ENCODE data around the gene COG5. TPM values are rescaled to one million over a fixed set of nuclear protein-coding genes. Genes with fewer than 3 reads are reported as not detected.

The COG5 gene
- total RNA-seq, 2 experiments from 2014 or later, result 40.9 to 60.2 TPM

- ChIA-PET CTCF (ENCODE audit: unreplicated experiment) (interaction anchor here (0.6 to 1.2 kb wide), 2 partner anchors 28 to 55 kb away, joined by 3 read pairs; no protein-coding TSS in a partner anchor), POLR2A (interaction anchor here (0.7 kb wide), 1 partner anchor 69 kb away, joined by 3 read pairs; no protein-coding TSS in a partner anchor)
- H3K36me3 ChIP-seq (ENCODE audit: insufficient read depth, low read length), result peaks cover 5% of the 10 kb centered on the region
- no peaks in the 10 kb centered on the region for H4K20me1 ChIP-seq (ENCODE audit: insufficient read depth, low read length)
- TF ChIP-seq CTCF (conservative IDR thresholded peaks at IDR 0.05; ENCODE audit: low read length) (no peak), EZH2phosphoT487 (IDR thresholded peaks at IDR 0.05; ENCODE audit: borderline replicate concordance, low read depth, low read length) (no peak)
- no peak for DNase-seq (ENCODE audit: low spot score)
- H3K4me1 ChIP-seq (ENCODE audit: insufficient read depth, low read length, poor library complexity, severe bottlenecking), result no peaks in the 10 kb centered on the region
- H3K79me2 ChIP-seq (ENCODE audit: insufficient read depth, low read depth, low read length), result no peaks in the 10 kb centered on the region
- no peaks in the 10 kb centered on the region for H3K9me2 ChIP-seq (ENCODE audit: insufficient read depth, low read length)
- H3K9me3 ChIP-seq (ENCODE audit: low read length), result no peaks in the 10 kb centered on the region
- H3K4me3 ChIP-seq (ENCODE audit: low read depth, low read length, poor library complexity, severe bottlenecking), result no peak overlapping the region
- no peak overlapping the region for H3K27ac ChIP-seq (ENCODE audit: low read depth, low read length, poor library complexity, severe bottlenecking)
- intact Hi-C loops (cut with micrococcal nuclease; ENCODE audit: unreplicated experiment), result no loop called here
- BruUV-seq (replicated peaks), result no TSS peak
- H2AFZ ChIP-seq (ENCODE audit: low read length), result no peak overlapping the region
- no peak overlapping the region for H3K4me2 ChIP-seq (ENCODE audit: low read length)
These were observed 46.6 kb upstream of the COG5 start for GRCh38 chr7:107610323-107610722.

GRCh38 chr7:107609811-107610261, 46.1 kb upstream of the COG5 start:
- Histone ChIP-seq H2AFZ (ENCODE audit: low read length) (no peak overlapping the region), H3K9me2 (ENCODE audit: insufficient read depth, low read length) (no peaks in the 10 kb centered on the region), H3K27ac (ENCODE audit: low read depth, low read length, poor library complexity, severe bottlenecking) (no peak overlapping the region), H3K4me1 (ENCODE audit: insufficient read depth, low read length, poor library complexity, severe bottlenecking) (no peaks in the 10 kb centered on the region), H3K36me3 (ENCODE audit: insufficient read depth, low read length) (peaks cover 5% of the 10 kb centered on the region), H3K9me3 (ENCODE audit: low read length) (no peaks in the 10 kb centered on the region), H3K4me2 (ENCODE audit: low read length) (no peak overlapping the region), H3K4me3 (ENCODE audit: low read depth, low read length, poor library complexity, severe bottlenecking) (no peak overlapping the region), H3K79me2 (ENCODE audit: insufficient read depth, low read depth, low read length) (no peaks in the 10 kb centered on the region), H4K20me1 (ENCODE audit: insufficient read depth, low read length) (no peaks in the 10 kb centered on the region)
- ChIA-PET CTCF (ENCODE audit: unreplicated experiment) (interaction anchor here (1.2 kb wide), 1 partner anchor 28 kb away, joined by 3 read pairs; no protein-coding TSS in a partner anchor), POLR2A (interaction anchor here (0.7 to 0.9 kb wide), 3 partner anchors 10 to 68 kb away, joined by 3 read pairs; no protein-coding TSS in a partner anchor)
- no TSS peak for BruUV-seq (replicated peaks)
- no peak for TF ChIP-seq EZH2phosphoT487 (IDR thresholded peaks at IDR 0.05; ENCODE audit: borderline replicate concordance, low read depth, low read length)
- TF ChIP-seq CTCF (conservative IDR thresholded peaks at IDR 0.05; ENCODE audit: low read length), result no peak
- DNase-seq (ENCODE audit: low spot score), result no peak
- intact Hi-C loops (cut with micrococcal nuclease; ENCODE audit: unreplicated experiment), result no loop called here

- H3K9me3 ChIP-seq (ENCODE audit: low read length), result no peaks in the 10 kb centered on the region
- POLR2A ChIA-PET, result interaction anchor here (0.6 to 1.9 kb wide), 8 partner anchors 8 to 137 kb away, joined by 3 to 8 read pairs (median 4); no protein-coding TSS in a partner anchor
- no peak overlapping the region for H3K27ac ChIP-seq (ENCODE audit: low read depth, low read length, poor library complexity, severe bottlenecking)
- CTCF ChIA-PET (ENCODE audit: unreplicated experiment), result no interaction called here
- no peaks in the 10 kb centered on the region for H3K4me1 ChIP-seq (ENCODE audit: insufficient read depth, low read length, poor library complexity, severe bottlenecking)
- peaks cover 4% of the 10 kb centered on the region; the same call in 1 of the 2 replicates for H3K36me3 ChIP-seq (ENCODE audit: insufficient read depth, low read length)
- no peak for DNase-seq (ENCODE audit: low spot score)
- intact Hi-C loops (cut with micrococcal nuclease; ENCODE audit: unreplicated experiment), result no loop called here
- H3K9me2 ChIP-seq (ENCODE audit: insufficient read depth, low read length), result no peaks in the 10 kb centered on the region
- BruUV-seq (replicated peaks), result no TSS peak
- H3K4me3 ChIP-seq (ENCODE audit: low read depth, low read length, poor library complexity, severe bottlenecking), result no peak overlapping the region
- TF ChIP-seq CTCF (conservative IDR thresholded peaks at IDR 0.05; ENCODE audit: low read length) (no peak), EZH2phosphoT487 (IDR thresholded peaks at IDR 0.05; ENCODE audit: borderline replicate concordance, low read depth, low read length) (no peak)
- no peak overlapping the region for H3K4me2 ChIP-seq (ENCODE audit: low read length)
- H3K79me2 ChIP-seq (ENCODE audit: insufficient read depth, low read depth, low read length), result no peaks in the 10 kb centered on the region
- no peaks in the 10 kb centered on the region for H4K20me1 ChIP-seq (ENCODE audit: insufficient read depth, low read length)
- H2AFZ ChIP-seq (ENCODE audit: low read length), result no peak overlapping the region
These were observed 42.6 kb upstream of the COG5 start for GRCh38 chr7:107606303-107606702.

Measured in OCI-LY7 (cell line).